Measurements from ENCODE around the gene LAMP2. TPM values are rescaled to one million over a fixed set of nuclear protein-coding genes. Genes with fewer than 3 reads are reported as not detected.

Gene LAMP2
- total RNA-seq, 1 experiment from 2014 or later = 41.1 TPM

DNA sequence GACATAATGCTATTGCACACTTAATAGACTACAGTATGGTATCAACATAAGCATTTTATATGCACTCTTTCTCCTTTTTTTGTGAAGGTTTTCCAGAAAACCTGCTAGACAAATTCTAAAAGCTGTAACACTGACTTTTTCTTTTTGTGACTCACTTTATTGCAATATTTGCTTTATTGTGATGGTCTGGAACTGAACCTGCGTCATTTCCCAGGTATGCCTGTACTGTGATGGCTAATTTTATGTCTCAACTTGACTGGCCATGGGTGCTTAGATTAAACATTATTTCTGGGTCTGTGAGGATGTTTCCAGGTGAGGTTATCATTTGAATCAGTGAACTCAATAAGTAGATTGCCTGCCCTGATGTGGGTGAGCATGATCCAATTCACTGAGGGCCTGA lies 35.5 kb upstream of the LAMP2 start:
- CTCF ChIA-PET = no interaction called here
- H3K4me2 ChIP-seq (ENCODE audit: low read length) = no peak overlapping the region
- ATAC-seq = no peak
- H3K9ac ChIP-seq (ENCODE audit: low read length) = no peak overlapping the region
- POLR2A ChIA-PET = no interaction called here
- no peaks in the 10 kb centered on the region for H3K9me2 ChIP-seq (ENCODE audit: insufficient read depth)
- no peak for DNase-seq (ENCODE audit: low read depth, low spot score)
- H3K4me3 ChIP-seq (replicated peaks in 1 of 2; ENCODE audit: low read depth in 1 of 2, low read length in 2 of 2) = no peak overlapping the region
- intact Hi-C loops (cut with micrococcal nuclease) = no loop called here
- no peaks in the 10 kb centered on the region for H3K27me3 ChIP-seq (ENCODE audit: insufficient read depth, low read length)
- H3K9me3 ChIP-seq (ENCODE audit: control insufficient read depth in 1 of 2, insufficient read depth in 1 of 2, low read depth in 1 of 2, low read length in 2 of 2) = no peaks in the 10 kb centered on the region
- H4K20me1 ChIP-seq (ENCODE audit: insufficient read depth) = no peaks in the 10 kb centered on the region
- no peaks in the 10 kb centered on the region for H3K36me3 ChIP-seq (ENCODE audit: control insufficient read depth in 1 of 2, insufficient read depth in 2 of 2, low read length in 2 of 2)
- TF ChIP-seq YY1 (IDR thresholded peaks at IDR 0.05; ENCODE audit: extremely low read depth, insufficient replicate concordance, low read depth, low read length) = no peak
- TF ChIP-seq, protein P1, sequence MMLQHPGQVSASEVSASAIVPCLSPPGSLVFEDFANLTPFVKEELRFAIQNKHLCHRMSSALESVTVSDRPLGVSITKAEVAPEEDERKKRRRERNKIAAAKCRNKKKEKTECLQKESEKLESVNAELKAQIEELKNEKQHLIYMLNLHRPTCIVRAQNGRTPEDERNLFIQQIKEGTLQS (IDR thresholded peaks at IDR 0.05) = no peak
- TF ChIP-seq POLR2A (IDR thresholded peaks at IDR 0.05; ENCODE audit: borderline replicate concordance, extremely low read depth, insufficient read depth, insufficient read length) = no peak
- TF ChIP-seq, protein P2, sequence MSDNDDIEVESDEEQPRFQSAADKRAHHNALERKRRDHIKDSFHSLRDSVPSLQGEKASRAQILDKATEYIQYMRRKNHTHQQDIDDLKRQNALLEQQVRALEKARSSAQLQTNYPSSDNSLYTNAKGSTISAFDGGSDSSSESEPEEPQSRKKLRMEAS (IDR thresholded peaks at IDR 0.05) = no peak
- no peak for TF ChIP-seq ZNF274 (IDR thresholded peaks at IDR 0.05; ENCODE audit: low read depth, low read length)
- TF ChIP-seq POLR2AphosphoS5 (IDR thresholded peaks at IDR 0.05; ENCODE audit: low read depth, low read length) = no peak
- TF ChIP-seq JUND (IDR thresholded peaks at IDR 0.05) = no peak
- TF ChIP-seq, protein P3, sequence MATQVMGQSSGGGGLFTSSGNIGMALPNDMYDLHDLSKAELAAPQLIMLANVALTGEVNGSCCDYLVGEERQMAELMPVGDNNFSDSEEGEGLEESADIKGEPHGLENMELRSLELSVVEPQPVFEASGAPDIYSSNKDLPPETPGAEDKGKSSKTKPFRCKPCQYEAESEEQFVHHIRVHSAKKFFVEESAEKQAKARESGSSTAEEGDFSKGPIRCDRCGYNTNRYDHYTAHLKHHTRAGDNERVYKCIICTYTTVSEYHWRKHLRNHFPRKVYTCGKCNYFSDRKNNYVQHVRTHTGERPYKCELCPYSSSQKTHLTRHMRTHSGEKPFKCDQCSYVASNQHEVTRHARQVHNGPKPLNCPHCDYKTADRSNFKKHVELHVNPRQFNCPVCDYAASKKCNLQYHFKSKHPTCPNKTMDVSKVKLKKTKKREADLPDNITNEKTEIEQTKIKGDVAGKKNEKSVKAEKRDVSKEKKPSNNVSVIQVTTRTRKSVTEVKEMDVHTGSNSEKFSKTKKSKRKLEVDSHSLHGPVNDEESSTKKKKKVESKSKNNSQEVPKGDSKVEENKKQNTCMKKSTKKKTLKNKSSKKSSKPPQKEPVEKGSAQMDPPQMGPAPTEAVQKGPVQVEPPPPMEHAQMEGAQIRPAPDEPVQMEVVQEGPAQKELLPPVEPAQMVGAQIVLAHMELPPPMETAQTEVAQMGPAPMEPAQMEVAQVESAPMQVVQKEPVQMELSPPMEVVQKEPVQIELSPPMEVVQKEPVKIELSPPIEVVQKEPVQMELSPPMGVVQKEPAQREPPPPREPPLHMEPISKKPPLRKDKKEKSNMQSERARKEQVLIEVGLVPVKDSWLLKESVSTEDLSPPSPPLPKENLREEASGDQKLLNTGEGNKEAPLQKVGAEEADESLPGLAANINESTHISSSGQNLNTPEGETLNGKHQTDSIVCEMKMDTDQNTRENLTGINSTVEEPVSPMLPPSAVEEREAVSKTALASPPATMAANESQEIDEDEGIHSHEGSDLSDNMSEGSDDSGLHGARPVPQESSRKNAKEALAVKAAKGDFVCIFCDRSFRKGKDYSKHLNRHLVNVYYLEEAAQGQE (IDR thresholded peaks at IDR 0.05; ENCODE audit: low read depth) = no peak
- no peak for TF ChIP-seq CBX3 (IDR thresholded peaks at IDR 0.05; ENCODE audit: low read depth)
- TF ChIP-seq EGR1 (IDR thresholded peaks at IDR 0.05; ENCODE audit: low read depth) = no peak
- TF ChIP-seq RAD21 (IDR thresholded peaks at IDR 0.05; ENCODE audit: low read depth) = no peak
- no TSS peak for BruUV-seq (replicated peaks)
- no peaks in the 10 kb centered on the region for H3K4me1 ChIP-seq (ENCODE audit: control insufficient read depth in 1 of 2, insufficient read depth in 2 of 2, low read length in 2 of 2)
- H3K27ac ChIP-seq (ENCODE audit: low read depth, low read length) = no peak overlapping the region
- H3K79me2 ChIP-seq (ENCODE audit: insufficient read depth, low read length) = no peaks in the 10 kb centered on the region
- no peak overlapping the region for H2AFZ ChIP-seq (ENCODE audit: low read depth, low read length, poor library complexity, severe bottlenecking)
- RAD21 ChIA-PET (ENCODE audit: low non-redundant PET in 1 of 2, low total read pairs in 2 of 2, uncharacterized antibody in 2 of 2, unreplicated experiment in 2 of 2) = no interaction called here

Measured in HCT116 (cell line).